Loucy (cell line): Measurements from ENCODE around the gene LMBRD2.

Experiments used
- H2AFZ ChIP-seq: fragments of 200-600 bp; sonication (generic); 2 replicates; pipeline ENCODE4 v1.6.0; 2016; ENCODE audit warnings: antibody characterized with exemption, mild to moderate bottlenecking, low read length, moderate library complexity
- H3F3A ChIP-seq: fragments of 200-600 bp; 2 replicates; pipeline ENCODE4 v1.6.0; 2016; ENCODE audit warnings: antibody characterized with exemption, low read depth, mild to moderate bottlenecking
- H3K27me3 ChIP-seq: fragments of 200-600 bp; sonication (generic); 2 replicates; pipeline ENCODE4 v1.6.1; 2014; ENCODE audit warnings: low read length, mild to moderate bottlenecking; ENCODE audit not compliant: insufficient read depth, poor library complexity, severe bottlenecking
- H3K36me3 ChIP-seq: fragments of 200-600 bp; sonication (generic); 2 replicates; pipeline ENCODE4 v1.6.1; 2016; ENCODE audit warnings: low read length; ENCODE audit not compliant: insufficient read depth
- H3K4me1 ChIP-seq: fragments of 200-600 bp; sonication (generic); 2 replicates; pipeline ENCODE4 v1.5.1; 2014; ENCODE audit warnings: low read length, mild to moderate bottlenecking; ENCODE audit not compliant: insufficient read depth, poor library complexity, severe bottlenecking
- H3K4me2 ChIP-seq: fragments of 200-600 bp; sonication (generic); 2 replicates; pipeline ENCODE4 v1.6.0; 2014; ENCODE audit warnings: antibody characterized with exemption, low read length, low read depth, mild to moderate bottlenecking; ENCODE audit not compliant: poor library complexity, severe bottlenecking
- H3K4me3 ChIP-seq: fragments of 200-600 bp; sonication (generic); 2 replicates; pipeline ENCODE4 v1.5.1; 2014; ENCODE audit warnings: low read length, mild to moderate bottlenecking, mixed read lengths; ENCODE audit not compliant: poor library complexity, severe bottlenecking
- H3K79me2 ChIP-seq: fragments of 200-600 bp; sonication (generic); 2 replicates; pipeline ENCODE4 v1.6.1; 2014; ENCODE audit warnings: low read length; ENCODE audit not compliant: insufficient read depth
- H3K9ac ChIP-seq: fragments of 200-600 bp; sonication (generic); 2 replicates; pipeline ENCODE4 v1.6.0; 2014; ENCODE audit warnings: mild to moderate bottlenecking, low read depth, low read length, moderate library complexity; ENCODE audit not compliant: poor library complexity, severe bottlenecking
- H3K9me2 ChIP-seq: fragments of 200-600 bp; sonication (generic); replicated peaks from 2 replicates; pipeline ENCODE4 v1.6.1; 2016; ENCODE audit warnings: low read depth, low read length, mixed read lengths
- H3K9me3 ChIP-seq: fragments of 200-600 bp; sonication (generic); 2 replicates; pipeline ENCODE4 v1.6.1; 2014; ENCODE audit warnings: mild to moderate bottlenecking, antibody characterized with exemption, low read length, low read depth; ENCODE audit not compliant: insufficient read depth
- H4K20me1 ChIP-seq: fragments of 200-600 bp; sonication (generic); 2 replicates; pipeline ENCODE4 v1.6.0; 2014; ENCODE audit warnings: antibody characterized with exemption, low read length, mild to moderate bottlenecking; ENCODE audit not compliant: insufficient read depth, poor library complexity, severe bottlenecking
- CTCF ChIP-seq: fragments of 200-600 bp; sonication (generic); conservative IDR thresholded peaks from 2 replicates; pipeline ENCODE4 v1.5.1; 2014; ENCODE audit warnings: mild to moderate bottlenecking, antibody characterized with exemption, low read length
- EZH2phosphoT487 ChIP-seq: fragments of 200-600 bp; IDR thresholded peaks from 2 replicates; pipeline ENCODE4 v1.6.1; 2018; ENCODE audit warnings: antibody characterized with exemption, mild to moderate bottlenecking, moderate library complexity, borderline replicate concordance

The LMBRD2 gene

DNA sequence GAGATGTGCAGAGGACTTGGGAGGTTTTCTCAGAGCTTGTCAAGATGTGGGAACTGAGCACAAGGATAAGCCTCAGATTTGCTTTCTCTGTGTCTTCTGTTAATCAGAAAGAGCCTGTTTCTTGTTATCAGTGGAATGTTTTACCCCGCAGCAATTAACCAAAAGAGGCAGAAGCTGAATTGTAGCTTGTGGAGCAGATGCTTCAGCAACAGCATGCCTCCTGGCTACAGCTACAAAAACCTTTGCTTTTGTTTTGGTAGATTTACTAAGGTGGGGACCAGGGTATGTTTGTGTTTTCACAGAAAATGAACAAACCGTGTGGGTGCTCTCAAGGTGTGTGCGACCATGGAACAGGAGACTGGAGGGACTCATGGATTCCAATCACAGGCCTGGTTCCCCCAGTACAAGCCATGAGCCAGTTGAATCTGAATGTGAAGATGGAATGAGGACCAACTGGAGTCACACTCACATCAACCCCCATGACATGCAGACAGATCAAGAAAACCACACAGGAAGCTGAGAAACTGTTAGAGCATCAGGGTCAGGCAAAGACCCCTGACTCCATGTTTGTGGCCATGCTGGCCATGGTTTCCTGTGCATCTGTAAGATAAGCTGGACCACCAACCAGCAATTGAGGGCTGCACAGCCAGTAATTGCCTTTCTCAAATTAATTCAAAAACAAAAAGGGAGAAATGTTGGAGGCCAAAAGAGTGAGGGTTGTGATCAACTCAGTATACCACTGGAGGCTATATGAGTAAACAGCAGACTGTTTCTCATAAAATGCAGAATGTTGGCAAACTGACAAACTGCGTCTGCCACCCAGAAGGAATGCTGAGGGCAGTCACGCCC is 91.9 kb downstream of the LMBRD2 start:
- TF ChIP-seq EZH2phosphoT487 (no peak), CTCF (no peak)
- Histone ChIP-seq H3K27me3 (no peaks in the 10 kb centered on the region), H3K9ac (peak overlapping the region; percentile 68), H3K79me2 (no peaks in the 10 kb centered on the region), H3K36me3 (no peaks in the 10 kb centered on the region), H3K9me3 (no peaks in the 10 kb centered on the region; the same call in 1 of the 2 replicates), H3K4me3 (peak overlapping the region; percentile 49), H3F3A (peaks cover 9% of the 10 kb centered on the region), H4K20me1 (no peaks in the 10 kb centered on the region), H3K4me2 (peak overlapping the region; percentile 76), H3K9me2 (no peaks in the 10 kb centered on the region), H3K4me1 (peaks cover 61% of the 10 kb centered on the region), H2AFZ (peak overlapping the region; percentile 79)

- no peaks in the 10 kb centered on the region for H4K20me1 ChIP-seq
- peak overlapping the region; percentile 68 for H3K9ac ChIP-seq
- no peaks in the 10 kb centered on the region for H3K79me2 ChIP-seq
- H3K4me3 ChIP-seq: no peak overlapping the region
- H3K27me3 ChIP-seq: no peaks in the 10 kb centered on the region
- no peak; the same call in 1 of the 2 replicates for TF ChIP-seq CTCF
- no peak for TF ChIP-seq EZH2phosphoT487
- H3K4me1 ChIP-seq: peaks cover 71% of the 10 kb centered on the region
- H3K9me2 ChIP-seq: no peaks in the 10 kb centered on the region
- peak overlapping the region; percentile 76 for H3K4me2 ChIP-seq
- no peaks in the 10 kb centered on the region; the same call in 1 of the 2 replicates for H3K9me3 ChIP-seq
- no peaks in the 10 kb centered on the region for H3K36me3 ChIP-seq
- peak overlapping the region; percentile 41 for H2AFZ ChIP-seq
- peaks cover 14% of the 10 kb centered on the region for H3F3A ChIP-seq
These were observed 92.9 kb downstream of the LMBRD2 start for GRCh38 chr5:36058776-36059175.

DNA sequence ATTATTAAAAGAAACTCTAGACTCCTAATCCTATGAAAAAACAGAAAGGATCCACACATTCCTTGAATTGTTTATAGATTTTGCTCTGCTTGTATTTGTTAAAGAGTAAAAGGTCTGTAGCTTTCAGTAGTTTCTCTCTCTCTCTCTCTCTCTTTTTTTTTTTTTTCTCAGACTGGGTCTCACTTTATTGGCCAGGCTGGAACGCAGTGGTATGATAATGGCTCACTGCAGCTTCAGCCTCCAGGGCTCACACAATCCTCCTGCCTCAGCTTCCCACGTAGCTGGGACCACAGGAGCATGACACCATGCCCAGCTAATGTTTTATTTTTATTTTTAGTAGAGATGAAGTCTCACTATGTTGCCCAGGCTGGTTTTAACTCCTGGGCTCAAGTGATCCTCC is 94.3 kb downstream of the LMBRD2 start:
- H3K27me3 ChIP-seq: no peaks in the 10 kb centered on the region
- no peaks in the 10 kb centered on the region for H3K79me2 ChIP-seq
- peaks cover 84% of the 10 kb centered on the region for H3K4me1 ChIP-seq
- no peaks in the 10 kb centered on the region for H3K9me3 ChIP-seq
- peaks cover 14% of the 10 kb centered on the region for H3F3A ChIP-seq
- TF ChIP-seq CTCF (no peak), EZH2phosphoT487 (no peak)
- H3K9me2 ChIP-seq: no peaks in the 10 kb centered on the region
- H3K9ac ChIP-seq: peak overlapping the region; percentile 8
- H3K4me2 ChIP-seq: peak overlapping the region; percentile 31
- H3K36me3 ChIP-seq: no peaks in the 10 kb centered on the region
- no peak overlapping the region for H3K4me3 ChIP-seq
- H2AFZ ChIP-seq: no peak overlapping the region; the same call in 1 of the 2 replicates
- no peaks in the 10 kb centered on the region for H4K20me1 ChIP-seq
